ENCODE data around the gene HDGFL2. TPM values are rescaled to one million over a fixed set of nuclear protein-coding genes. Genes with fewer than 3 reads are reported as not detected.

Gene HDGFL2
- total RNA-seq, 2 donors from 2014 or later = 40.8 to 61.8 TPM

GRCh38 chr19:4429256-4429655 lies 42.8 kb upstream of the HDGFL2 start:
- H3K27me3 ChIP-seq (replicated peaks; ENCODE audit: insufficient read depth) = no peaks in the 10 kb centered on the region
- TF ChIP-seq POLR2AphosphoS5 (IDR thresholded peaks at IDR 0.05) = no peak
- no peak for TF ChIP-seq CTCF (IDR thresholded peaks at IDR 0.05)
- no peak for TF ChIP-seq POLR2A (IDR thresholded peaks at IDR 0.05)
- no peak overlapping the region for H3K4me3 ChIP-seq
- DNase-seq (ENCODE audit: low spot score) = no peak
- no peaks in the 10 kb centered on the region for H3K4me1 ChIP-seq (replicated peaks)
- no peaks in the 10 kb centered on the region for H3K36me3 ChIP-seq
- WGBS = 65% methylated on average over 16 of the region's 16 CpGs
- H3K27ac ChIP-seq = no peak overlapping the region
- H3K9me3 ChIP-seq = no peaks in the 10 kb centered on the region
- intact Hi-C loops (cut with DNase I) = no loop called here

- no peak overlapping the region for H3K27ac ChIP-seq
- intact Hi-C loops (cut with DNase I) = no loop called here
- H3K36me3 ChIP-seq = no peaks in the 10 kb centered on the region
- no peaks in the 10 kb centered on the region for H3K27me3 ChIP-seq (replicated peaks; ENCODE audit: insufficient read depth)
- no peak overlapping the region for H3K4me3 ChIP-seq
- DNase-seq (ENCODE audit: low spot score) = no peak
- WGBS = 59% methylated on average over 12 of the region's 12 CpGs
- no peaks in the 10 kb centered on the region for H3K9me3 ChIP-seq
- H3K4me1 ChIP-seq (replicated peaks) = no peaks in the 10 kb centered on the region
- TF ChIP-seq CTCF (IDR thresholded peaks at IDR 0.05) = no peak
- no peak for TF ChIP-seq POLR2A (IDR thresholded peaks at IDR 0.05)
- no peak for TF ChIP-seq POLR2AphosphoS5 (IDR thresholded peaks at IDR 0.05)
These were observed 42.3 kb upstream of the HDGFL2 start for GRCh38 chr19:4429771-4430171.

- H3K36me3 ChIP-seq = no peaks in the 10 kb centered on the region
- intact Hi-C loops (cut with DNase I) = no loop called here
- WGBS = 87% methylated on average over 12 of the region's 12 CpGs
- no peak for DNase-seq (ENCODE audit: low spot score)
- no peaks in the 10 kb centered on the region for H3K4me1 ChIP-seq (replicated peaks)
- no peak overlapping the region for H3K27ac ChIP-seq
- TF ChIP-seq CTCF (IDR thresholded peaks at IDR 0.05) = no peak
- no peak for TF ChIP-seq POLR2AphosphoS5 (IDR thresholded peaks at IDR 0.05)
- TF ChIP-seq POLR2A (IDR thresholded peaks at IDR 0.05) = no peak
- no peak overlapping the region for H3K4me3 ChIP-seq
- no peaks in the 10 kb centered on the region for H3K9me3 ChIP-seq
- H3K27me3 ChIP-seq (replicated peaks; ENCODE audit: insufficient read depth) = no peaks in the 10 kb centered on the region
These were observed 41.3 kb upstream of the HDGFL2 start for GRCh38 chr19:4430760-4431159.

GRCh38 chr19:4431296-4431695 lies 40.8 kb upstream of the HDGFL2 start:
- intact Hi-C loops (cut with DNase I) = no loop called here
- no peak for TF ChIP-seq POLR2AphosphoS5 (IDR thresholded peaks at IDR 0.05)
- no peak for TF ChIP-seq POLR2A (IDR thresholded peaks at IDR 0.05)
- TF ChIP-seq CTCF (IDR thresholded peaks at IDR 0.05) = no peak
- 85% methylated on average over 9 of the region's 9 CpGs for WGBS

GRCh38 chr19:4431808-4432674 lies 40.1 kb upstream of the HDGFL2 start:
- Histone ChIP-seq H3K4me3 (no peak overlapping the region), H3K4me1 (replicated peaks) (no peaks in the 10 kb centered on the region), H3K27me3 (replicated peaks; ENCODE audit: insufficient read depth) (no peaks in the 10 kb centered on the region), H3K27ac (no peak overlapping the region), H3K9me3 (no peaks in the 10 kb centered on the region), H3K36me3 (no peaks in the 10 kb centered on the region)
- 88% methylated on average over 26 of the region's 26 CpGs for WGBS
- TF ChIP-seq CTCF (IDR thresholded peaks at IDR 0.05) (no peak), POLR2AphosphoS5 (IDR thresholded peaks at IDR 0.05) (no peak), POLR2A (IDR thresholded peaks at IDR 0.05) (no peak)
- intact Hi-C loops (cut with DNase I) = no loop called here
- no peak for DNase-seq (ENCODE audit: low spot score)

More at GRCh38 chr19:4431296-4431695, 40.8 kb upstream of the HDGFL2 start:
- H3K9me3 ChIP-seq = no peaks in the 10 kb centered on the region
- no peak overlapping the region for H3K4me3 ChIP-seq
- no peaks in the 10 kb centered on the region for H3K4me1 ChIP-seq (replicated peaks)
- DNase-seq (ENCODE audit: low spot score) = no peak
- no peaks in the 10 kb centered on the region for H3K36me3 ChIP-seq
- no peaks in the 10 kb centered on the region for H3K27me3 ChIP-seq (replicated peaks; ENCODE audit: insufficient read depth)
- no peak overlapping the region for H3K27ac ChIP-seq

Measured in prostate gland (tissue), 2 donors.